Measurements from ENCODE around the gene WBP1L.
"Not testable (repeated sequence)": the region's sequence is repeated elsewhere in the genome, so short reads cannot be mapped to it uniquely, and the experiment has no call there.

Gene WBP1L

GRCh38 chr10:102841827-102842345 lies 98.1 kb downstream of the WBP1L start:
- DNase-seq (ENCODE audit: low read depth), result no peak
- TF ChIP-seq CTCF (IDR thresholded peaks at IDR 0.05; ENCODE audit: low read depth, low read length, missing control alignments), result no peak
- no peak overlapping the region for H3K4me3 ChIP-seq (ENCODE audit: low read depth, low read length)

- not testable (repeated sequence) for DNase-seq (ENCODE audit: low read depth); H3K4me3 ChIP-seq (ENCODE audit: low read depth, low read length)
These were observed 99.4 kb downstream of the WBP1L start for GRCh38 chr10:102843139-102843538.

- DNase-seq (ENCODE audit: low read depth); H3K4me3 ChIP-seq (ENCODE audit: low read depth, low read length): not testable (repeated sequence)
These were observed 100.5 kb downstream of the WBP1L start for GRCh38 chr10:102844190-102844776.

- DNase-seq (ENCODE audit: low read depth), result no peak
- no peak for TF ChIP-seq CTCF (IDR thresholded peaks at IDR 0.05; ENCODE audit: low read depth, low read length, missing control alignments)
- H3K4me3 ChIP-seq (ENCODE audit: low read depth, low read length), result no peak overlapping the region
These were observed 101.7 kb downstream of the WBP1L start for GRCh38 chr10:102845352-102845902.

- DNase-seq (ENCODE audit: low read depth), result no peak
- TF ChIP-seq CTCF (IDR thresholded peaks at IDR 0.05; ENCODE audit: low read depth, low read length, missing control alignments), result no peak
- no peak overlapping the region for H3K4me3 ChIP-seq (ENCODE audit: low read depth, low read length)
These were observed 106.3 kb downstream of the WBP1L start for GRCh38 chr10:102850025-102850518.

GRCh38 chr10:102853237-102853636 lies 109.5 kb downstream of the WBP1L start:
- not testable (repeated sequence) for DNase-seq (ENCODE audit: low read depth); H3K4me3 ChIP-seq (ENCODE audit: low read depth, low read length)

GRCh38 chr10:102855731-102856436 lies 112.1 kb downstream of the WBP1L start:
- DNase-seq (ENCODE audit: low read depth), result peak; percentile 5
- H3K4me3 ChIP-seq (ENCODE audit: low read depth, low read length), result not testable (repeated sequence)

GRCh38 chr10:102856758-102857424 lies 113.1 kb downstream of the WBP1L start:
- no peak for TF ChIP-seq CTCF (IDR thresholded peaks at IDR 0.05; ENCODE audit: low read depth, low read length, missing control alignments)
- H3K4me3 ChIP-seq (ENCODE audit: low read depth, low read length), result no peak overlapping the region
- DNase-seq (ENCODE audit: low read depth), result no peak

Measured in GM12864 (cell line).